Breast epithelium (tissue), 4 donors: ENCODE data around the gene PAQR8. TPM values are rescaled to one million over a fixed set of nuclear protein-coding genes. Genes with fewer than 3 reads are reported as not detected.

Experiments used
- DNase-seq, 2 donors: peaks; one replicate each; pipeline ENCODE4 v3.0.0-alpha.2; 2019; ENCODE audit warnings: low spot score in 2 of 2
- H3K27ac ChIP-seq, 2 donors: fragments of 200-600 bp; sonication (generic) in 1 of 2; one replicate each; pipeline ENCODE4 v1.5.1; 2016 to 2019; ENCODE audit warnings: mild to moderate bottlenecking in 1 of 2
- H3K27me3 ChIP-seq, 2 donors: fragments of 200-600 bp; sonication (generic) in 1 of 2; one replicate each; pipeline versions ENCODE4 v1.5.1 to v1.6.0; 2017 to 2019; ENCODE audit warnings: control low read depth in 1 of 2, mild to moderate bottlenecking in 1 of 2
- H3K36me3 ChIP-seq: fragments of 200-600 bp; one replicate; pipeline ENCODE4 v1.5.1; 2019
- H3K4me1 ChIP-seq, 2 donors: fragments of 200-600 bp; sonication (generic); one replicate each; pipeline ENCODE4 v1.5.1; 2016 to 2019; ENCODE audit warnings: control low read depth in 1 of 2
- H3K4me3 ChIP-seq, 3 donors: fragments of 200-600 bp; sonication (generic); 1 replicate in 2 of 3; 2 replicates in 1 of 3; pipeline ENCODE4 v1.5.1; 2016 to 2019; ENCODE audit warnings: mild to moderate bottlenecking in 3 of 3, moderate library complexity in 2 of 3
- H3K9me3 ChIP-seq, 2 donors: fragments of 200-600 bp; sonication (generic) in 1 of 2; one replicate each; pipeline ENCODE4 v1.5.1; 2016 to 2019; ENCODE audit warnings: control low read depth in 1 of 2
- CTCF ChIP-seq, 3 donors: fragments of 450-650 bp; IDR thresholded peaks; one replicate each; pipeline ENCODE4 v1.5.1; 2016 to 2017; ENCODE audit warnings: antibody characterized with exemption in 3 of 3, mild to moderate bottlenecking in 3 of 3, moderate library complexity in 3 of 3
- POLR2A ChIP-seq: fragments of 450-650 bp; IDR thresholded peaks from one replicate; pipeline ENCODE4 v1.6.1; 2016; ENCODE audit warnings: antibody characterized with exemption, mild to moderate bottlenecking, moderate library complexity
- POLR2AphosphoS5 ChIP-seq, 3 donors: sonication (generic); formaldehyde crosslinking; IDR thresholded peaks; one replicate each; pipeline ENCODE4 v1.6.1; 2017; ENCODE audit warnings: antibody characterized with exemption in 3 of 3
- intact Hi-C: fragments of 100-400 bp; cut with DNase I; formaldehyde crosslinking; loops from one replicate; pipeline ENCODE4 v1.15.1; 2023; ENCODE audit warnings: low total_unique reads
- total RNA-seq, 3 donors: library from RNA; depleted of rRNA; stranded (reverse); fragments of >200 nt; gene quantifications; one replicate each; pipeline ENCODE4 v1.1.0, GENCODE V29; 2016

The PAQR8 gene
- total RNA-seq, 3 donors from 2014 or later, result 4.0 to 4.6 (median 4.3) TPM

- Histone ChIP-seq H3K27ac (no peak overlapping the region), H3K4me3 (no peak overlapping the region), H3K9me3 (no peaks in the 10 kb centered on the region), H3K4me1 (peaks cover 0 to 6% of the 10 kb centered on the region in 2 donors), H3K27me3 (no peaks in the 10 kb centered on the region), H3K36me3 (no peaks in the 10 kb centered on the region)
- intact Hi-C loops, result no loop called here
- DNase-seq, result no peak
- TF ChIP-seq POLR2AphosphoS5 (IDR thresholded peaks at IDR 0.05) (no peak), POLR2A (no peak), CTCF (IDR thresholded peaks at IDR 0.05) (no peak)
Observed at GRCh38 chr6:52392944-52393343, 31.0 kb downstream of the PAQR8 start.

- Histone ChIP-seq H3K36me3 (no peaks in the 10 kb centered on the region), H3K9me3 (no peaks in the 10 kb centered on the region), H3K27me3 (no peaks in the 10 kb centered on the region), H3K27ac (no peak overlapping the region), H3K4me1 (peaks cover 0 to 6% of the 10 kb centered on the region in 2 donors), H3K4me3 (no peak overlapping the region)
- TF ChIP-seq POLR2A (no peak), CTCF (IDR thresholded peaks at IDR 0.05) (no peak), POLR2AphosphoS5 (IDR thresholded peaks at IDR 0.05) (no peak)
- intact Hi-C loops, result no loop called here
- no peak for DNase-seq
Observed at GRCh38 chr6:52393780-52394179, 31.8 kb downstream of the PAQR8 start.

- H3K4me1 ChIP-seq, result peaks cover 0 to 6% of the 10 kb centered on the region in 2 donors
- no peaks in the 10 kb centered on the region for H3K36me3 ChIP-seq
- no peaks in the 10 kb centered on the region for H3K27me3 ChIP-seq
- intact Hi-C loops, result no loop called here
- H3K9me3 ChIP-seq, result no peaks in the 10 kb centered on the region
- H3K4me3 ChIP-seq, result no peak overlapping the region
- no peak overlapping the region for H3K27ac ChIP-seq
- no peak for TF ChIP-seq CTCF (IDR thresholded peaks at IDR 0.05)
- no peak for TF ChIP-seq POLR2A
- no peak for TF ChIP-seq POLR2AphosphoS5 (IDR thresholded peaks at IDR 0.05)
- no peak for DNase-seq
Observed at GRCh38 chr6:52394251-52394666, 32.3 kb downstream of the PAQR8 start.

GRCh38 chr6:52395969-52396368, 34.0 kb downstream of the PAQR8 start:
- no peaks in the 10 kb centered on the region for H3K9me3 ChIP-seq

More at GRCh38 chr6:52395969-52396368, 34.0 kb downstream of the PAQR8 start:
- intact Hi-C loops, result no loop called here
- Histone ChIP-seq H3K27me3 (no peaks in the 10 kb centered on the region), H3K4me3 (no peak overlapping the region), H3K36me3 (no peaks in the 10 kb centered on the region), H3K4me1 (no peaks in the 10 kb centered on the region), H3K27ac (no peak overlapping the region)
- no peak for TF ChIP-seq CTCF (IDR thresholded peaks at IDR 0.05)
- TF ChIP-seq POLR2AphosphoS5 (IDR thresholded peaks at IDR 0.05), result no peak
- TF ChIP-seq POLR2A, result no peak
- no peak for DNase-seq
